NCI-H748 (cell line): ENCODE results near the gene CEP63.

Experiments
- DNase-seq: peaks from one replicate; lab custom pipeline; 2025; ENCODE audit not compliant: unreplicated experiment; lab: John Stamatoyannopoulos, UW

The CEP63 gene

GRCh38 chr3:134466331-134466730 lies 19.5 kb upstream of the CEP63 start:
- DNase-seq: no peak

- DNase-seq: no peak
Observed at GRCh38 chr3:134468519-134468918, 17.3 kb upstream of the CEP63 start.

DNA sequence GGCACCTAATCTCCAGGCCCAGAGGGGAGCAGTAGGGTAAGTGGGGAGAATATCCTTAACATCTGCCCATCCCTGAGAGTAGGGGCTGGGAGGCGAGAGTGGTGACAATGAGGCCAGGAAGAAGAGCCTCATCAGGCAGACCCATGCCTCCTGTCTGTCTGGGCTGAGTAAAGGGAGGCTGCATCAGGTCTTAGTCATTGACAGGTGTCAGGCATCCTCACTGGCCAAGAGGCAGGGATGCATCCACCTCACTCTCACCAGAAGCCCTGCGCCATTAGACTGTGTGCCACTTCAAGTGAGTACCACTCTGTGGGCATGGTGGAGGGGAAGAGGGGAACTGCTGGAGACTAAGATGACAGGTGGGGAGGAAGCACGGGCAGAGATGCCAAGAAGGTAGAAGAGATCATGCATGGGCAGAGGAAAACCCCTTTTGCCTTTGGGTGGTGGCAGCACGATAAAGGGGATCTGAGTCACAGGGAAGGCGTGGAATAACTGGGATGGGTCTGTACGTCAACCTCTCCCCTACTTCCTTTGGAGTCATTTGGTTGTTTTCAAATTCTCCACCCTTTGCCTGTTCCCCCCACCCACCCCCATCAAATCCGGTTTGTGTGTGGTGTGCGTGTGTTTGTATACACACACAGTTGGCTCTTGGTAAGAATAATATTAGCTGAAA lies 14.2 kb upstream of the CEP63 start:
- no peak for DNase-seq

DNA sequence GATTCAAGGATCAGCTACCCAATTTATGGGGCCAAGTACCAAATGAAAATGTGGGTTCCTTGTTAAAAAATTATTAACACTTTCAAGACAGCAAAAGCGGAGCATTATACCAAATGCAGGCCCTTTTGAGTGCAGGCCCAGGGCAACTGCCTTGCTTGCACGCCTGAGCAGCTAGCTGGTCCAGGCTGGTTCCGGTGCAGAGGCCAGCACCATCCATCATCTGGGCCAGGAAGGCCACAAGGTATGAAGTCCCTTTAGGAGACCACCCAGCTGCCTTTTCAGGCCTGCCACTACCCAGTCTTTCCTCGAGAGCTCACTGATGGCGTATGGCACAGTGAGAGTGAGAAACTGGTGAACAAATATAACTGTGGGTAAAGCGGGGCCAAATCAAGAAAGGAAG lies 13.0 kb upstream of the CEP63 start:
- no peak for DNase-seq

DNA sequence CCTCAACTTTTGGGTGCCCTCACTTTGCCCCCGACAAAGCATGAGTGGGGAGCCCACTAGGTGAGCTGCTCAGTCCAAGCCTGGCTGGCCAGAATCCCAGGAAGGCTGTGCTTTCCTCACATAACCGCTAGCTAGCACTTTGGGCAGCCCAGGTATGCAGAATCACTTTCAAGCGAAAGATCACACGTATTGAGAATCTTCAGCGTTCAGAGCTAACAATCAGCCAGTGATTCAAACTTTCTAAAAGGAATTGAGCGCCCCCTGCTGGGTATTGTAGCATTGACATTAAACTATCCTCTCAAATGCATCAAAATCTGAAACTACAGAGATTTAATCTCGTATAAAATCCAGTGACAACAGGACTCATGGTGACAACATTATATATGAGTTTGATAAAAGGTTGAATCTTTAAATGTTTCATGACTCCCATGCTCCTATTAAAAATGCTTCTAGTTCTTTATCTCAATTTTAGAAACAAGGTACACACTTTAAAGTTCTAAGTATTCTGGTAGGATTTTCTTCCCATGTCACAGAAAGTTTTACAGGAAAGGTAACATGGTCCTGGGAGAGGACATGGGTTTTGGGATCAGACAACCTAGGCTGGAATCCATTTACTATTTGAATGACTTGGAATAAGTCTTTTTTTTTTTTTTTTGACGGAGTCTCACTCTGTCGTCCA lies 11.8 kb upstream of the CEP63 start:
- peak; percentile 59 for DNase-seq

DNA sequence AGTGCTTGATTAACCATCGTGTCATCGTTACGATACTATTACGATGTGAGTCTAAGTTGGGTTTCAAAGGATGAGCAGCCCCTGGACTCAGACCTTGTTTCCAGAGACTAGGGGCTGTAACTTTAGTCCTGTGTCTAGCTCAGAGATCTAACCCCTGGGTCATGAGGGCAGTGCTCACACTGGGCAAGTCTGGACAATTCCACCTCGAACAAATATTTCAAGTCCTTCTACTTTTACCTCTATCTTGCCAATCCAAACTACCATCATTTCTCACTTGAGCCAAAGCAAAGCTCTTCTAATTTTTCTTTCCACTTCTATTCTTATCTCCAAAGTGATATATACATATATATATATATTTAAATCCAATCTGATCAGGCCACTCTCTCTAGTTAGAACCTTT lies 10.9 kb upstream of the CEP63 start:
- no peak for DNase-seq

GRCh38 chr3:134476306-134476705 lies 9.6 kb upstream of the CEP63 start:
- no peak for DNase-seq

GRCh38 chr3:134477002-134477401 lies 8.9 kb upstream of the CEP63 start:
- DNase-seq: no peak

DNA sequence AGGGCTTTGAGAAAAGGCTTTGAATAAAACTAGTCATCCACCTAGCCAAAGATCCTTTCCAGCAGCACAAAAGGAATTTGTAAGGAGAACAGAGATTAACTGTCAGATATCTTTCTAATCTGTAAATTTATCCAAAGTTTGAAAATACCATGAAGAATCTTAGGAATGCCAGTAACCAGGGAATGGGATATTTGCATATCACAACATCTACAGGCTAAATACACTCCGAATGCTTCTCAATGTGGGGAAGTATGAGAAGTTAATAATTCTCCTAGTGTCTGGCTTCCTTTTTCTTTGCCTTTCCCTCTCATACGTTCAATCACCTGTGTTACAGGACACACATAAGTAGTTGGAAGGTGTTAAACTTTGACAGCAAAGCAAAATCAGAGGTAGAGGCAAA lies 7.9 kb upstream of the CEP63 start:
- DNase-seq: no peak

GRCh38 chr3:134480546-134480945 lies 5.3 kb upstream of the CEP63 start:
- DNase-seq: no peak

DNA sequence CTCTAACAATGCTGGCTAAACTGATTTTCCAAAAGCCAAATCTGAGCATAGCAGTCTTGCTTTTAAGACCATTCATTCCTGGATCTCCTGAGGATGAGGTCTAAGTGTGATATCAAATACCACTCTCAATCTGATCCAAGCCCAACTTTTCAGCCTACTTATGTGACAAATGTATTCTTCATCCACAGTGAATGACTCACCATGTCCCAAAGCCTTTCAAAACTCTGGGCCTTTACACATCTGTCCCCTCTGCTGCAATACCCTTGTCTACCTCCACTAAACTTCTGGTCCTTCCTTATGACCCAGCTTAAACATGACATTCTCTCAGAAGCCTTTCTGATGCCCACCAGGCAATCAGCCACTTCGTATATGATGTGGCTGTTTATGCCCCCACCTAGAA lies 4.7 kb upstream of the CEP63 start:
- DNase-seq: no peak

- no peak for DNase-seq
Observed at GRCh38 chr3:134482622-134483021, 3.2 kb upstream of the CEP63 start.

GRCh38 chr3:134483195-134483900 lies 2.5 kb upstream of the CEP63 start:
- no peak for DNase-seq

DNA sequence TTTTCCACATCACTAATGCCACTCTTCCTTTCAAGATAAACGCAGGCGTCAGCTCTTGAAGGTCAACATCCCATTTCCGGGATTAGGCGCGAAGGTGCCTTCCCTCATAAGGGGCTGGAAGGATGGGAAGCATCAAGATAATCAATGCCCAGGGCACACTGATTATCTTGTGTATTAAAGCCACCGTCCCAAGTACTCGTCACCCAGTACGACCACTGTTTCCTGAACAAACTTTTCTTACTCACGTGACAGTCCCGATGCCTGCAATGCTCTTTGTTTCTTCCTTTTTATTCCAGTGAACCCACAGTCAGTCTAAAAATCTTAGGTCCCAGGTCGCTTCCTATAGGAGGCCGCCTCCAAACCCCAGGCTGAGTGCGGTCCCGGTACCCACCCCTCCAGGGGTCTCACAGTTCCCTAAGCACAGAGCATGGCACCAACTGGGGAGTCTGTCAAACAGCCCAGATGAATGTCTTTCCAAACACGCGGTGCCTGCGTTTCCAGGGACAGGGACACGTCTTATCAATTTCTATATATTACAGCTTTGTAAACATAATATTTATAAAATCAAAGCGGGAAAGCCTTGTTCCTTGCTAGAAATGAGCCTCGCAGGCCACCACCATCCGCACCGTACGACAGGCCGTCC lies 661 bp upstream of the CEP63 start:
- peak; percentile 41 for DNase-seq

- DNase-seq: peak; percentile 62
Observed at GRCh38 chr3:134486577-134487041, 752 bp downstream of the CEP63 start.

GRCh38 chr3:134487406-134487805 lies 1.5 kb downstream of the CEP63 start:
- no peak for DNase-seq

DNA sequence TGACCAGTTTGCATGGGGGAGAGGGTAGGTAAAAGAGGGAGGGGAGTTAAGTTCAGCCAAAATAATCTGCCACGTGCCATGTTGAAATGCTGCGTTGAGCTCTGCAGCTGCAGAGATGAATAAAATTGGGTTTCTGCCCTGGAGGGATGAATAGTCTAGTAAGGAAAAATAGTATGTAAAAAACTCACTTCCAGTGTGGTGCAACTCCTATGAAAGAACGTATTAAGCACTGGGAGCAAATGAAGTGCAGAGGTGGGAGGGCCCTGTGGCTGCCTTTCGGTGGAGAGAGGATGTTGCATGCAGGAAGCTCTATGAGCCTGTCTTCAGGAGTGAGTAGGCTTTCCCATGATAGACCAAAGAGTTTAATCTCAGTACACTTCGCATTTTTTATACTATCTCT lies 8.6 kb downstream of the CEP63 start:
- no peak for DNase-seq

GRCh38 chr3:134495980-134496379 lies 10.1 kb downstream of the CEP63 start:
- DNase-seq: no peak

- no peak for DNase-seq
Observed at GRCh38 chr3:134496471-134497071, 10.7 kb downstream of the CEP63 start.

DNA sequence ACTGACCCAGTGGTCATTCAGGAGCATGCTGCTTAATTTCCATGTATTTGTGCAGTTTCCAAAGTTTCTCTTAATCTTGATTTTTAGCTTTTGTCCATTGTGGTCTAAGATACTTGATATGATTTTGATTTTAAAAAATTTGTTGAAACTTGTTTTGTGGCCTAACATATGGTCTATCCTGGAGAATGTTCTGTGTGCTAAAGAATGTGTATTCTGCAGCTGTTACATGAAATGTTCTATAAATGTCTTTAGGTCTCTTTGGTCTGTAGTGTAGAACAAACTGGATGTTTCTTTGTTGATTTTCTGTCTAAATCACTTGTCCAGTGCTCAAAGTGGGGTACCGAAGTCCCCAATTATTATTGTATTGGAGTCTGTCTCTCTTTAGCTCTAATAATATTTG lies 17.4 kb downstream of the CEP63 start:
- no peak for DNase-seq

- DNase-seq: no peak
Observed at GRCh38 chr3:134504132-134504531, 18.3 kb downstream of the CEP63 start.
